Left kidney (tissue), 2 donors: Measurements from ENCODE around the gene PPP1R3E. TPM values are rescaled to one million over a fixed set of nuclear protein-coding genes. Genes with fewer than 3 reads are reported as not detected.

ENCODE experiments used
- DNase-seq: peaks from one replicate; pipeline ENCODE4 v3.0.0-alpha.2; 2013
- polyA plus RNA-seq: library from polyadenylated mRNA; unstranded; fragments of 120-200 nt; gene quantifications from one replicate; pipeline ENCODE4 v1.2.1, GENCODE V29; 2013; ENCODE audit not compliant: insufficient read length

PPP1R3E gene
- polyA plus RNA-seq, 1 donor: 42.5 TPM

GRCh38 chr14:23248601-23249000, 54.1 kb downstream of the PPP1R3E start:
- DNase-seq: no peak

Other genes with a start within 250 kb of the PPP1R3E start
- 28.7 TPM for gene CDH24, start 245.3 kb downstream of the PPP1R3E start, polyA plus RNA-seq
- 365 TPM for gene ACIN1, start 207.7 kb downstream of the PPP1R3E start, polyA plus RNA-seq
- gene C14orf119, start 207.4 kb downstream of the PPP1R3E start, polyA plus RNA-seq: 76.1 TPM
- not detected for gene CIROP, start 197.9 kb downstream of the PPP1R3E start, polyA plus RNA-seq
- gene CEBPE, start 183.6 kb downstream of the PPP1R3E start, polyA plus RNA-seq: 0.08 TPM
- 92.4 TPM for gene SLC7A8, start 119.2 kb downstream of the PPP1R3E start, polyA plus RNA-seq
- 2.3 TPM for gene RNF212B, start 64.9 kb downstream of the PPP1R3E start, polyA plus RNA-seq
- gene HOMEZ, start 16.7 kb downstream of the PPP1R3E start, polyA plus RNA-seq: 28.0 TPM
- gene BCL2L2, start 4.0 kb upstream of the PPP1R3E start, polyA plus RNA-seq: 50.6 TPM
- 309 TPM for gene PABPN1, start 18.6 kb upstream of the PPP1R3E start, polyA plus RNA-seq
- gene SLC22A17, start 50.0 kb upstream of the PPP1R3E start, polyA plus RNA-seq: 62.4 TPM
- 35.4 TPM for gene EFS, start 62.3 kb upstream of the PPP1R3E start, polyA plus RNA-seq
- not detected for gene IL25, start 70.0 kb upstream of the PPP1R3E start, polyA plus RNA-seq
- 1.0 TPM for gene CMTM5, start 74.2 kb upstream of the PPP1R3E start, polyA plus RNA-seq
- 0.13 TPM for gene MYH6, start 105.4 kb upstream of the PPP1R3E start, polyA plus RNA-seq
- gene MYH7, start 132.8 kb upstream of the PPP1R3E start, polyA plus RNA-seq: 0.32 TPM
- 69.7 TPM for gene NGDN, start 166.8 kb upstream of the PPP1R3E start, polyA plus RNA-seq
- gene ZFHX2, start 248.9 kb upstream of the PPP1R3E start, polyA plus RNA-seq: 9.6 TPM